Neural progenitor cell (in vitro differentiated cells): ENCODE data around the gene SMIM29.

Experiments
- EZH2 ChIP-seq: fragments of 200-600 bp; sonication (generic); IDR thresholded peaks from 2 replicates; pipeline ENCODE4 v1.6.1; 2017; ENCODE audit warnings: antibody characterized with exemption, mild to moderate bottlenecking, moderate library complexity
- EZH2phosphoT487 ChIP-seq: fragments of 200-600 bp; sonication (generic); IDR thresholded peaks from 2 replicates; pipeline ENCODE4 v1.6.1; 2017; ENCODE audit warnings: antibody characterized with exemption
- TF ChIP-seq, protein P1 (sequence below): fragments of 200-600 bp; sonication (generic); IDR thresholded peaks from 2 replicates; pipeline ENCODE4 v1.5.1; 2017; ENCODE audit warnings: antibody characterized with exemption, mild to moderate bottlenecking

DNA sequence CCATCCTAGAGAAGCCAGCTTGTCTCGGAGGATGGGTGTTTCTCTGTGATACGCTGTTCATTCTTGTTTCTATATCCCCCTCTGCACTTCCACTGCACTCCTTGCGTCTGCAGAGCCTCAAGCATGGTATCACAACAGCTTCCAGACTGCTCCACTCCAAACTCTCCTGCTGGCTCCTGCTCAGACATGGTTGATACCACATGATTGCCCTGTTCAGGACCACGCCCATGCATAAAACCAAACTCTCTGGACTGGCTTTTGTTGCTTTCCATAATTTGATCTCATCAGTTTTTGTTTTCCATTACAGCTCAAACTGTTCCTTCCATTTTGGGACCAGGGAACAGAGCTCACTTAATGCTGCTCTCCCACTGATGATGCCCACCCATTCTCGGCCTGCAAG is 30.0 kb upstream of the SMIM29 start:
- TF ChIP-seq, protein P1, sequence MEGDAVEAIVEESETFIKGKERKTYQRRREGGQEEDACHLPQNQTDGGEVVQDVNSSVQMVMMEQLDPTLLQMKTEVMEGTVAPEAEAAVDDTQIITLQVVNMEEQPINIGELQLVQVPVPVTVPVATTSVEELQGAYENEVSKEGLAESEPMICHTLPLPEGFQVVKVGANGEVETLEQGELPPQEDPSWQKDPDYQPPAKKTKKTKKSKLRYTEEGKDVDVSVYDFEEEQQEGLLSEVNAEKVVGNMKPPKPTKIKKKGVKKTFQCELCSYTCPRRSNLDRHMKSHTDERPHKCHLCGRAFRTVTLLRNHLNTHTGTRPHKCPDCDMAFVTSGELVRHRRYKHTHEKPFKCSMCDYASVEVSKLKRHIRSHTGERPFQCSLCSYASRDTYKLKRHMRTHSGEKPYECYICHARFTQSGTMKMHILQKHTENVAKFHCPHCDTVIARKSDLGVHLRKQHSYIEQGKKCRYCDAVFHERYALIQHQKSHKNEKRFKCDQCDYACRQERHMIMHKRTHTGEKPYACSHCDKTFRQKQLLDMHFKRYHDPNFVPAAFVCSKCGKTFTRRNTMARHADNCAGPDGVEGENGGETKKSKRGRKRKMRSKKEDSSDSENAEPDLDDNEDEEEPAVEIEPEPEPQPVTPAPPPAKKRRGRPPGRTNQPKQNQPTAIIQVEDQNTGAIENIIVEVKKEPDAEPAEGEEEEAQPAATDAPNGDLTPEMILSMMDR: no peak
- TF ChIP-seq EZH2 (no peak), EZH2phosphoT487 (no peak)
